Measurements from ENCODE around the gene IGF1R. TPM values are rescaled to one million over a fixed set of nuclear protein-coding genes. Genes with fewer than 3 reads are reported as not detected.

IGF1R gene
- total RNA-seq, 1 experiment from 2014 or later: 51.6 TPM

GRCh38 chr15:98806275-98806895 lies 158.0 kb downstream of the IGF1R start:
- H3K27me3 Mint-ChIP-seq (ENCODE audit: insufficient read depth, unreplicated experiment): no peaks in the 10 kb centered on the region
- H3K27ac Mint-ChIP-seq (ENCODE audit: unreplicated experiment): no peak overlapping the region
- H3K4me3 Mint-ChIP-seq (ENCODE audit: unreplicated experiment): no peak overlapping the region
- Histone ChIP-seq H3K4me3 (ENCODE audit: low read depth, low read length) (no peak overlapping the region), H3K36me3 (ENCODE audit: control insufficient read depth, insufficient read depth, low read length) (no peaks in the 10 kb centered on the region), H3K9me3 (no peaks in the 10 kb centered on the region), H3K27me3 (replicated peaks; ENCODE audit: control insufficient read depth, insufficient read depth, low read length) (no peaks in the 10 kb centered on the region), H3K4me1 (peaks cover 9% of the 10 kb centered on the region; the same call in 1 of the 2 replicates)
- no peaks in the 10 kb centered on the region for H3K9me3 Mint-ChIP-seq (ENCODE audit: unreplicated experiment)
- H3K4me1 Mint-ChIP-seq (ENCODE audit: low read depth, unreplicated experiment): peaks cover 5% of the 10 kb centered on the region
- no peak for TF ChIP-seq CTCF (IDR thresholded peaks at IDR 0.05; ENCODE audit: insufficient read depth in 1 of 2, low read depth in 1 of 2, low read length in 1 of 2, severe bottlenecking in 1 of 2, unreplicated experiment in 1 of 2)
- intact Hi-C loops (cut with micrococcal nuclease; ENCODE audit: unreplicated experiment): no loop called here
- no peaks in the 10 kb centered on the region for H3K36me3 Mint-ChIP-seq (ENCODE audit: insufficient read depth, unreplicated experiment)
- ChIA-PET POLR2A (no interaction called here), CTCF (interaction anchor here (0.5 to 1.2 kb wide), 3 partner anchors 10 to 99 kb away, joined by 3 read pairs; no protein-coding TSS in a partner anchor)
- BruUV-seq (replicated peaks): no TSS peak
- DNase-seq: no peak

- Mint-ChIP-seq H3K27me3 (ENCODE audit: insufficient read depth, unreplicated experiment) (no peaks in the 10 kb centered on the region), H3K36me3 (ENCODE audit: insufficient read depth, unreplicated experiment) (no peaks in the 10 kb centered on the region), H3K4me3 (ENCODE audit: unreplicated experiment) (no peak overlapping the region), H3K4me1 (ENCODE audit: low read depth, unreplicated experiment) (peaks cover 5% of the 10 kb centered on the region), H3K9me3 (ENCODE audit: unreplicated experiment) (no peaks in the 10 kb centered on the region), H3K27ac (ENCODE audit: unreplicated experiment) (no peak overlapping the region)
- intact Hi-C loops (cut with micrococcal nuclease; ENCODE audit: unreplicated experiment): no loop called here
- Histone ChIP-seq H3K9me3 (no peaks in the 10 kb centered on the region), H3K4me1 (peaks cover 8% of the 10 kb centered on the region; the same call in 1 of the 2 replicates), H3K36me3 (ENCODE audit: control insufficient read depth, insufficient read depth, low read length) (no peaks in the 10 kb centered on the region), H3K4me3 (ENCODE audit: low read depth, low read length) (no peak overlapping the region), H3K27me3 (replicated peaks; ENCODE audit: control insufficient read depth, insufficient read depth, low read length) (no peaks in the 10 kb centered on the region)
- CTCF ChIA-PET: interaction anchor here (1.0 to 1.2 kb wide), 3 partner anchors 8 to 98 kb away, joined by 3 to 4 read pairs (median 3); no protein-coding TSS in a partner anchor
- POLR2A ChIA-PET: interaction anchor here (0.6 kb wide), 1 partner anchor 10 kb away, joined by 8 read pairs; no protein-coding TSS in a partner anchor
- DNase-seq: no peak
- BruUV-seq (replicated peaks): no TSS peak
- TF ChIP-seq CTCF (IDR thresholded peaks at IDR 0.05; ENCODE audit: insufficient read depth in 1 of 2, low read depth in 1 of 2, low read length in 1 of 2, severe bottlenecking in 1 of 2, unreplicated experiment in 1 of 2): no peak
Observed at GRCh38 chr15:98807262-98807661, 158.9 kb downstream of the IGF1R start.

GRCh38 chr15:98809273-98809672 lies 160.9 kb downstream of the IGF1R start:
- TF ChIP-seq CTCF (IDR thresholded peaks at IDR 0.05; ENCODE audit: insufficient read depth in 1 of 2, low read depth in 1 of 2, low read length in 1 of 2, severe bottlenecking in 1 of 2, unreplicated experiment in 1 of 2): no peak
- no peak overlapping the region for H3K27ac Mint-ChIP-seq (ENCODE audit: unreplicated experiment)
- no peaks in the 10 kb centered on the region for H3K9me3 Mint-ChIP-seq (ENCODE audit: unreplicated experiment)
- no peak overlapping the region for H3K4me3 Mint-ChIP-seq (ENCODE audit: unreplicated experiment)
- no peaks in the 10 kb centered on the region for H3K36me3 Mint-ChIP-seq (ENCODE audit: insufficient read depth, unreplicated experiment)
- CTCF ChIA-PET: no interaction called here
- no peak overlapping the region for H3K4me3 ChIP-seq (ENCODE audit: low read depth, low read length)
- no TSS peak for BruUV-seq (replicated peaks)
- H3K4me1 Mint-ChIP-seq (ENCODE audit: low read depth, unreplicated experiment): peaks cover 2% of the 10 kb centered on the region
- no peaks in the 10 kb centered on the region for H3K27me3 ChIP-seq (replicated peaks; ENCODE audit: control insufficient read depth, insufficient read depth, low read length)
- POLR2A ChIA-PET: no interaction called here
- H3K9me3 ChIP-seq: no peaks in the 10 kb centered on the region
- peaks cover 8% of the 10 kb centered on the region; the same call in 1 of the 2 replicates for H3K4me1 ChIP-seq
- no peak for DNase-seq
- intact Hi-C loops (cut with micrococcal nuclease; ENCODE audit: unreplicated experiment): no loop called here
- H3K27me3 Mint-ChIP-seq (ENCODE audit: insufficient read depth, unreplicated experiment): no peaks in the 10 kb centered on the region
- no peaks in the 10 kb centered on the region for H3K36me3 ChIP-seq (ENCODE audit: control insufficient read depth, insufficient read depth, low read length)

Measured in Caco-2 (cell line).